ENCODE data around the gene MAPKAP1.
"Not testable (repeated sequence)": the region's sequence is repeated elsewhere in the genome, so short reads cannot be mapped to it uniquely, and the experiment has no call there.

MAPKAP1 gene

GRCh38 chr9:125404733-125405132 is 302.3 kb downstream of the MAPKAP1 start:
- no peak for DNase-seq

- DNase-seq: no peak
Observed at GRCh38 chr9:125400725-125401716, 306.0 kb downstream of the MAPKAP1 start.

DNA sequence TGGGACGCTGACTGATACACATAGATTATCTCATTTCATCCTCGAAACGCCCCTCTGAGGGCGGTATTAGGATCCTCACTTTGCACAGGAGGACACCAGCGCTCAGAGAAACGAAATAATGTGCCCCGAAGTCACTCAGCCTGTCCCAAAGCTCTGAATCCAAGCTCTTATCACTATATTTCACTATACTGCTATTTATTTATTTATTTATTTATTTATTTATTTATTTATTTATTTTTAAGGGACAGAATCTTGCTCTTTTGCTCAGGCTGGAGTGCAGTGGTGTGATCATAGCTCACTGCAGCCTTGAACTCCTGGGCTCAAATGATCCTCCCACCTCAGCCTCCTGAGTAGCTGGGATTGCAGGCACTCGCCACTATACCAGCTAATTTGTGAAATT is 306.8 kb downstream of the MAPKAP1 start:
- not testable (repeated sequence) for DNase-seq

DNA sequence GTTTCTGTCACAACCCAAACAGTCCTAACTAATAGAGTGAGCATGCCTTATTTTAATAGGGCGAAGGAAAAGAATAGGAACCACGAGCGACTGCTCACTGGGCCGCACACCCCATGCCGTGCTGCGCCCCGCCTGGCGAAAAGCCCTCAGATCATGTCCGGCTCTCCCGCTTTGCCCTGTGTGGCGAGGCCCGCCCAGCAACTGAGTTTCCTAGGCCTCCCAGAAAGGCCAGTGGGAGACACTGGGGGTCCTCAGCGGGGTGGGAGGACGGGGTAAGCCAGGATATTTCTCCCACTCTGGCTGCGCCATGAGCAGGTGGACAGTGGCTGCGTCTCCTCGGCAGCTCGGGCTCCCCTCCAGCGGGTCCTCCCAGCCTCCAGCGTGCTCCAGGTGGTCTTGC is 307.3 kb downstream of the MAPKAP1 start:
- no peak for DNase-seq

GRCh38 chr9:125399165-125399564 is 307.8 kb downstream of the MAPKAP1 start:
- DNase-seq: no peak

DNA sequence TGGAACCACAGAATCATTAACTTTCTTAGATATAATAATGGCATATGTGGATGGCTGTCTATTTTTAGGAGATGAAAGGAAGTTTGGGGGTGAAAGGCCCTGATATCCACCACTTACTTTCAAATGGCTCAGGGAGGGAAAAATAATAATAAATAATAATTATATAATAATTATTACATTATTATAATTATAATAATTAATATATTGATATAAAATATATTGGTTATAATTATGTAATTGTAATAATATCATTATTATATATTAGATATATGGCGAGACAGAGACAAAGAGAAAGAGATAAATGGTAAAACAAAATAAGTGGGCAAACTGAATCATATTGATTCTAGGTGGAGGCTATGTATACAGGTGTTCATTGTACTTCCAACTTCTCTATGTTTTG is 308.8 kb downstream of the MAPKAP1 start:
- DNase-seq: no peak

- no peak for DNase-seq
Observed at GRCh38 chr9:125397736-125398135, 309.3 kb downstream of the MAPKAP1 start.

DNA sequence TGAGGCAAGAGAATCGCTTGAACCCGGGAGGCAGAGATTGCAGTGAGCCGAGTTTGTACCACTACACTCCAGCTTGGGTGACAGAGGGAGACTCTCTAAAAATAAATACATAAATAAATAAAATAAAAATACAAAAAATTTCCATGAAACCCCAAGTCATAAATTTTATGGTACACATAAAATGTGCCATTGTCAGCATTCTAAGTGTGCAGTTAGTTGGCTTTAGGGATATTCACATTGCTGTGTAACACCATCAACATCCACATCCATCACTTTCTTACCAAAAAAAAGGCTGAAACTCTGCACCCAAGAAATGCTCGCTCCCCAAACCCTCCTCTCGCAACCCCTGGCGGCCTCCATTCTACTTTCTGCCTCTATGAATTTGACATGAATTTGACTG is 310.2 kb downstream of the MAPKAP1 start:
- DNase-seq: no peak

DNA sequence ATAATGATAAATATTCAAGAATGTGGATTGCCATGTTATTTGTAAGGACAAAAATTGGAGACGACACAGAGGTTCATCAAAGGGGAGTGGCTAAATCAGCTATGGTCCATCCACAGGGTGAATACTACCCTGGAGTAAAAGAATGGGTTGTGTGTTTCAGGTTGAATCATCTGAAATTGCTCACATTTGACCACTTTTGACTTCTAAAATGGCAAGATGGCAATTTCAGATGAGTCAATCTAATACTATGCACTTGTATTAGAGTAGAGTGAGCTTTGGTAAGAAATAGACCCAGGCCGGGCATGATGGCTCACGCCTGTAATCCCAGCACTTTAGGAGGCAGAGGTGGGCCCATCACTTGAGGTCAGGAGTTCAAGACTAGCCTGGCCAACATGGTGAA is 313.6 kb downstream of the MAPKAP1 start:
- DNase-seq: no peak

DNA sequence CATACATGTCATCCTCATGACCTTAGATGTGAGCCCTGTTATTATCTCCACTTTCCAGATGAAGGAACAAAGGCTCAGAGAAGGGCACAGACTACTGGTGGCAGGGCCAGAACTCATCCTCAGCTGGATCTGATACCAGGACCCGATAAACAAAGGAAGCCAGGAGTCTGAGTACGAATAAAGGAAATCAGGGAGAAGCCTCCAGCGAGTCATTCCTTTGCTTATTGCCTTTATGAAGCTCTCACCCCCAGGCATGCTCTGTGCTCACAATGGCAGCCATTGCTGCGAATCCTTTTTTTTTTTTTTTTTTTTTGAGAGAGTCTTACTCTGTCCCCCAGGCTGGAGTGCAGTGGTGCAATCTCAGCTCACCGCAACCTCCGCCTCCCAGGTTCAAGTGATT is 315.3 kb downstream of the MAPKAP1 start:
- no peak for DNase-seq

GRCh38 chr9:125388978-125389377 is 318.0 kb downstream of the MAPKAP1 start:
- DNase-seq: no peak

GRCh38 chr9:125387861-125388524 is 319.0 kb downstream of the MAPKAP1 start:
- DNase-seq: no peak

All from NCI-H2081 treated with DMSO at 0.1 percent for 48 hours (cell line).